Measurements from ENCODE around the gene CIC. TPM values are rescaled to one million over a fixed set of nuclear protein-coding genes. Genes with fewer than 3 reads are reported as not detected.

Gene CIC
- total RNA-seq (2014; rRNA removed; shearing (Covaris generic)): 25.7 and 30.4 TPM in 2 replicates

- DNase-seq (ENCODE audit: low read depth): peak; percentile 100
Observed at GRCh38 chr19:42268704-42269477, at the start of gene CIC. CIC (plus strand) TSS chr19:42269252; CDS start chr19:42271784, 2,532 bp downstream.

DNA sequence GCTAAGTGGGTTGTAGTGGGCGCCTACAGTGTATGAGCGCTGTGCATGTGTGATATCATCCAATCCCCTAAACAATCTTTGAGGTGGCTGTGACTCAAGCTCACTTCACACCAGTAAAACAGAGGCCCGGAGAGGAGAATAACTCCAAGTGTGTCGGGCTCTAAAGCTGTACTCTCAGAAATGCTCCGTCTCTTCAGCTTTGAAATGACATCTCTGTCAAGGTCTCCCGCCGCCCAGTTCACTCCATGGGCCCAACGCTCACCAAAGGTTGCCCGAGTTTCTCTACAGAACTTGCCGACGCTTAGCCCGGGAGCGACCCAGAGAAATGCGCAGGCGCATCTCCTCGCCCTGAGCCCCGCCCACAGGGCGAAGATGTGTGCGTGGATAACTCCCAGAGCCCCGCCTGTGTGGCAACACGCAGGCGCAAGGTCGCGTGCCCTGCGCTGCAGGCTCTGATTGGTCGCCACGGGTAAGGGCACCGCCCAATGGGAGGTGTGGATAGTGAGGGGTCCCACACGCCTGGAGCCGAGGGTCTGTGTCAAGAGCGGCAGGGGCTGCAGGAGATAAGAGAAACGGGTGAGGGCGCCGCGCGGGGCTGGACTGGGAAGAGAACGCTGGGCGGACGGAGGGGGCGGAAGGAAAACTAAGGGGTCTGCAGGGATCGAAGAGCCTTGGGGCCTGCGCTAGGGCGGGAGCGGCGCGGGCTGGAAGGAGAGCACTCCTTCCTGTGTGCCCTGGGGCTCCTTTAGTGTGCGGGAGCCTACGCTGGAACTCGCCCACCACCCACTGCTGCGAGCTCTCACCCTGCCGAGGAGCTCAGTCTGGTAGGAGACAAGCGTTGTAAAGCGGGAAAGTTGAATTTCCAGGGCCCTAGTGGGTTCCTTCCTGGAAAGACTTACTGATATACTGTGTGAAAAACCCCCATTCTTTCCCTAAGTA is 49.0 kb upstream of the CIC start, which contains the start of gene ZNF526:
Gene ZNF526 (plus strand): TSS at position 501 of the 939 bp plus-strand sequence. CDS start 4,092 bp downstream, outside the sequence.
- peak; percentile 97 for DNase-seq (ENCODE audit: low read depth)

DNA sequence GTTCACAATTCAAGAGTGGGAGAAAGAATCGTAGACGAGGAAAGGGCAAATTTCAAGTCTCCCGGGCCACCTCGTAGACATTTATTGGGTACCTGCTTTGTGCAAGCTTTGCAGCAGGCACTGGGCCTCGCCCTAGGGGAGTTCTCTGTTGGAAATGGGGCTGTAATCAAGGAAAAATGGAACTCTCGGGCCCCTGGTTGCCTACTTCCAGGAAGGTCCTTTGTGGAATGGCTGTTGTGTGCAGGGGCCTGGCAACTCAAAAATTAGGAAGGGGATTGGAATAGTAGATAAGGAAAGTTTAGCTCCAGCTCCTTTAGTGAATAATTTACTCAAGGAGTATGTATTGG is 48.3 kb upstream of the CIC start:
- DNase-seq (ENCODE audit: low read depth): no peak

DNA sequence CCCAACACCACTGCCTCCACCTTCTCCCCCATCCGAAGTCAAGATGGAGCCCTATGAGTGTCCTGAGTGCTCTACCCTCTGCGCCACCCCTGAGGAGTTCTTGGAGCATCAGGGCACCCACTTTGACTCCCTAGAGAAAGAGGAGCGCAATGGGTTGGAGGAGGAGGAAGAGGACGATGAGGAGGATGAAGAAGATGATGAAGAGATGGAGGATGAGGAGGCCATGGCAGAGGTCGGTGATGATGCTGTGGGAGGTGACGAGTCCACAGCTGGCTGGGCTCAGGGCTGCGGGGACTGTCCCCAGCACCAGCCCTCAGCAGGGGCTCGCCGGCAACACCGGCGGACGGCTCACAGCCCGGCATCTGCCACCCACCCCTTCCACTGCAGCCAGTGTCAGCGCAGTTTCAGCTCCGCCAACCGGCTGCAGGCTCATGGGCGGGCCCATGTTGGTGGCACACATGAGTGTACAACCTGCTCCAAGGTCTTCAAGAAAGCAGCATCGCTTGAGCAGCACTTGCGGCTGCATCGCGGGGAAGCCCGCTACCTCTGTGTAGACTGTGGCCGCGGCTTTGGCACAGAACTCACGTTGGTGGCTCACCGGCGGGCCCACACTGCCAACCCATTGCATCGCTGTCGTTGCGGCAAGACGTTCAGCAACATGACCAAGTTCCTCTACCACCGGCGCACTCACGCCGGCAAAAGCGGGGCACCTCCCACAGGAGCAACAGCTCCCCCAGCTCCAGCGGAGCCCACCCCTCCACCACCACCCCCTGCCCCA is 43.9 kb upstream of the CIC start:
- DNase-seq (ENCODE audit: low read depth): no peak

GRCh38 chr19:42225718-42226292 is 43.2 kb upstream of the CIC start:
- DNase-seq (ENCODE audit: low read depth): no peak

DNA sequence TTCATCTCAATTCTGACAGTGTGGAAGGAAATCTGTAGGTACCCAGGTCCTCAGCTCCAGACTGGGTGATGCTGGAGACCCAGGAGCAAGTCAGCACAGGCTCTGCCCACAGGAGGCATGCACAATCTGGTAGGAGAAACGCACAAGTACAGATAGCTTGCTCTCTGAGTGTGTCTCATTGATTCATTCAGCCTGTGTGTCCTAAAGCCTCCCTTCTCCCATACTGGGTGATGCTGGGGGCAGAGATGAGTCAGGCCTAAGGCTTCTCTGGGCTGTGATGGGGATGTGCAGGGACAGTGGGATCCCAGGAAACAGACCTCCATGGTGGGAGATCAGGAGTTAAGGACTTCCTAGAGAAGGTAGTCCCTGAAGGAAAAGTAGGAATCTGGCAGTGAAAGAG is 42.2 kb upstream of the CIC start:
- DNase-seq (ENCODE audit: low read depth): no peak

GRCh38 chr19:42228641-42229040 is 40.4 kb upstream of the CIC start:
- DNase-seq (ENCODE audit: low read depth): no peak

GRCh38 chr19:42229301-42229854 is 39.7 kb upstream of the CIC start:
- DNase-seq (ENCODE audit: low read depth): no peak

- no peak for DNase-seq (ENCODE audit: low read depth)
Observed at GRCh38 chr19:42229855-42230351, 39.1 kb upstream of the CIC start.

- DNase-seq (ENCODE audit: low read depth): no peak
Observed at GRCh38 chr19:42230571-42230970, 38.5 kb upstream of the CIC start.

DNA sequence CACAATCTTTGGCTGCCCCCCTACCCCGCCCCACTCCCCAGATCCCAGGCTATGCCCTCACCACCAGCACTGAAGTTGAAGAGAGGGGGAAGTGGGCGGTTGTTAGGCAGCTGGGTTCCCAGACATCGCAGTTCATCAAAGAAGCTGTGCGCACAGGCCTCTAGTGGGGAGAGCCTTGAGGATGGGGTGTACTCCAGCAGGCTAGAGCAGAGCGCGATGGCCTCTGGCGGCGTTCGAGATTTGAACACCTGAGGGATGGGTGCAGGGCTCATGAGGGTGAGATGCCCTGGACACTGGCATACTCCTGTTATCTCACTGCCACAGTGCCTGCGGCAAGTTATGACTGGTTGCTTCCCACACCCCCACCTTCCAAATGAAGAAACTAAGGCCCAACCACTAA is 36.6 kb upstream of the CIC start:
- DNase-seq (ENCODE audit: low read depth): no peak

- DNase-seq (ENCODE audit: low read depth): no peak
Observed at GRCh38 chr19:42233106-42233505, 35.9 kb upstream of the CIC start.

GRCh38 chr19:42233678-42234292 is 35.3 kb upstream of the CIC start:
- no peak for DNase-seq (ENCODE audit: low read depth)

- no peak for DNase-seq (ENCODE audit: low read depth)
Observed at GRCh38 chr19:42234364-42234763, 34.7 kb upstream of the CIC start.

DNA sequence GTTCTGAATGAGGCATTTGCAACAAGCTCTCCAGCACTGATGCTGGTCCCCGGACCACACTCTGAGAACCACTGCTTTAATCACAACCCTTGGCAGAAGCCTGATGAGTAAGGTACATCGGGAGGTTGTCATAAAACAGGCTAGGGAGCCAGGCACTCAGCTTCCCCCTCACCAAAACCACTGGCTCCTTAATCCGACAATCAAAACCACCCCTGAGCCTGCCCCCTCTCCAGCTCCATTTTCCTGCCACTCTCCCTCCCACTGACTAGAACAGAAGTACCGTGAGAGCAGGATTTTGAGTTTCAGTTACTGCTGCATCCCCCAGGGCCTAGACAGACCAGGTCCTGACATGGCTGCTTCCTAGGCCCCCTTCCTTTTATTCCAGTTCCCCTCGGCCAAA is 33.9 kb upstream of the CIC start:
- DNase-seq (ENCODE audit: low read depth): no peak

GRCh38 chr19:42239544-42240220 is 29.4 kb upstream of the CIC start:
- no peak for DNase-seq (ENCODE audit: low read depth)

GRCh38 chr19:42241279-42241678 is 27.8 kb upstream of the CIC start:
- no peak for DNase-seq (ENCODE audit: low read depth)

DNA sequence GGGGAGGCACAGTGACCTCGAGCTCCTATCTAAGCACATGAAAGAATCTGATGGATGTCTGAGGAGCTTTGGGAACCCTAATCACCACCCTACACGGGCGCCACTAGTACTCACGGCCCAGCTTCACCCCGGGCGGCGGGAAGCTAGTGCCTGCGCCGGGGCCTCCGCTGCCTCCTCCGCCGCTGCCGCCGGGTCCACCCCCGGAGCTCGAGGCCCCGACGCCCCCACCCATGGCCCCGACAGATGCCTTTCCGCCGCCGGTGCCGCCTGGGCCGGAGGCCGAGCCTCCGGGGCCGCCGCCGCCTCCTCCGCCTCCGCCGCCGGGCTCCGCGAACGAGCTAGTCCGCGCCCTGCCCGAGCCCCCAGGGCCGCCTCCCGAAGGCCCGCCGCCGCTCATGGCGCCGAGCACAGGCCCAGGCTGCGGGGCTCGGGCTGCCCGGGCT is 27.0 kb upstream of the CIC start:
- DNase-seq (ENCODE audit: low read depth): no peak

- peak; percentile 99 for DNase-seq (ENCODE audit: low read depth)
Observed at GRCh38 chr19:42242512-42243409, 26.3 kb upstream of the CIC start, which contains the start of gene GSK3A. GSK3A (minus strand) TSS chr19:42242602; CDS start chr19:42242465, 137 bp downstream.

All from M059J (cell line).